ENCODE data around the gene TBC1D12. TPM values are rescaled to one million over a fixed set of nuclear protein-coding genes. Genes with fewer than 3 reads are reported as not detected.
"Not testable (repeated sequence)": the region's sequence is repeated elsewhere in the genome, so short reads cannot be mapped to it uniquely, and the experiment has no call there.

The TBC1D12 gene
- polyA plus RNA-seq, 3 donors = 19.6 to 21.1 (median 19.8) TPM

DNA sequence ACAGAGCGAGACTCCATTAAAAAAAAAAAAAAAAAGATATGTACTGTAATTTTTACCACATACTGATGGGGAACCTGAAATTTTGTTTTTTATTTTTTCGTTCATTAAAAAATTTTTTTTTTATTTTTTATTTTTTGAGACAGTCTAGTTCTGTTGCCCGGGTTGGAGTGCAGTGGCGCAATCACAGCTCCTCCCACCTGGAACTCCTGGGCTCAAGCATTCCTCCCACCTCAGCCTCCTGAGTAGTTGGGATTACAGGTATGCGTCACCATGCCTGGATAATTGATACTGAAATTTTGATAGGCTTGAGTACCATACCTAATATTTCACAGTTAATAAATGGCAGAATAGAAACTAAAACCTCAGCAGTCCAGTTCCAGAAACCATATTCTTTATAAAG is 122.4 kb downstream of the TBC1D12 start:
- no peak for DNase-seq (ENCODE audit: low read depth in 3 of 3, low spot score in 2 of 3)

DNA sequence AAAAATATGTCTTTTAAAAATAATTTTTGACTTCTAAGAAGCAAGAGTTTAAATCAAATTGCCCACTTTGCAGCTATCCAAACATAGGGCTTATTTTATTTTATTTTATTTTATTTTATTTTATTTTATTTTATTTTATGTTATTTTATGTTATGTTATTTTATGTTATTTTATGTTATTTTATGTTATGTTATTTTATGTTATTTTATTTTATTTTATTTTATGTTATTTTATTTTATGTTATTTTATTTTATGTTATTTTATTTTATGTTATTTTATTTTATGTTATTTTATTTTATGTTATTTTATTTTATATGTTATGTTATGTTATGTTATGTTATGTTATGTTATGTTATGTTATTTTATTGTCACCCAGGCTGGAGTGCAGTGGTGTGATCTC is 129.2 kb downstream of the TBC1D12 start:
- not testable (repeated sequence) for DNase-seq (ENCODE audit: low read depth in 3 of 3, low spot score in 2 of 3)

DNA sequence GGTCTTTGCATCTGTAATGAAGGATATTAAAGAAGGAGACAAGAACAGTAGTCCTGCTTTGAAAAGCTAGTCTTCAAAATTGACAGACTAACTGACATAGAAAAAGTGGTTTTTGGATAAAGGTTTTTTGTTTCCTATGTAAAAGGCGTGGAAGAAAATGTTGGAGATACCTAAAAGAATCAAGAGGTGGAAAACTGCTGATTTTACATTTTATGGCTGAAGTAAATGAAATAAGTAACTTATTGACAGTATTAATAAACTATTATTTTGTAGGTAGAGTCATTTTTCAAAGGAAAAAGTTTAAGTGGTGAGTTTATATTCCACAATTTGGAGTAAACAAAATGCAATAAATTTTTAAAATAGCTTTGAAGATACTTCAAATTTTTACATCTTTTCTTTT is 130.7 kb downstream of the TBC1D12 start:
- no peak for DNase-seq (ENCODE audit: low read depth in 3 of 3, low spot score in 2 of 3)

DNA sequence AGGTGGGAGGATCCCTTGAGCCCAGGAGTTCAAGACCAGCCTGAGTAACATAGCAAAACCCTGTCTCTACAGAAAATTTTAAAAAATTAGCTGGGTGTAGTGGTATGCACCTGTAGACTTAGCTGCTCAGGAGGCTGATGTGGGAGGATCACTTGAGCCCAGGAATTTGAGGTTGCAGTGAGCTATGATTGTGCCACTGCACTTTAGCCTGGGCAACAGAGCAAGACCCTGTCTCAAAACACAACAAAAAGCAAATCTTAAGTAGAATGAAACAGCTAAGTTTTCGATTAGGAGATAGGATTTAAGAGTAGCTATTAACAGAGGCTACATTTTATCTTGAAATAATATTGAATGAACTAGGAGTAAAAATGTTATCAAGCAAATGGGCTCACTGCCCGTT is 139.9 kb downstream of the TBC1D12 start:
- not testable (repeated sequence) for DNase-seq (ENCODE audit: low read depth in 3 of 3, low spot score in 2 of 3)

DNA sequence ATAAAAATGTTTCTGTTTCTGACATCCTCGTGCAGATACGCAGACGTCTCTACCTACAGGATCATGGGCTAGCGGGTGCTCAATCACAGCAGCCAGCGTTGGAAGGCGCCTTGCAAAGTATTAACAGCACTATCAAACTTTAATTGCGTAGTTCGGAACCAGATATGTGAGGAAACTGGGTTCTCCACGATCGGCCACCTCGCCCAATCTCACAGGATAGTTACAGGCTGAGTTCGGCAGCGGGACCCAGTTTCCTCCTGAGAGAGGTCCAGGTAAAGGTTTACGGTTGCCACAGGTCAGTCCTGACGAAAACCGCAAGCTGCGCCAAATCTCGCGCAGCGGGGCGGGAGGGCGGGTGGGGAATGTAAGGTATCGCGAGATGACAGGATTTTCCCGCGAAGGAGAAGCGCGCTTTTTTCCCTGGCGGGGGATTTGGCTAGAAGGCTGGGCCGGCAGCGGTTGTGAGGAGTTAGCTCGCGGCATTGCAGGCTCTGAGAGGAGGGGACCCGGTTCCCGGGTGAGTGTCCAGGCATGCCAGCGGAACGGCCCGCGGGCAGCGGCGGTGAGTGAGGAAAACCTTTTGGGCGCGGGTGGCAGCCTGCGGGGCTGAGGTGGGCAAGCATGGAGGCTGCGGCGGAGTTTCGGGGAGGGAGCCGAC is 143.2 kb downstream of the TBC1D12 start, which contains the start of gene HELLS:
Gene HELLS (plus strand): TSS at position 398 of the 658 bp plus-strand sequence. CDS start 134 bp downstream, at position 532.
- peak; percentile 81 to 89 (median 84) for DNase-seq (ENCODE audit: low read depth in 3 of 3, low spot score in 2 of 3)

DNA sequence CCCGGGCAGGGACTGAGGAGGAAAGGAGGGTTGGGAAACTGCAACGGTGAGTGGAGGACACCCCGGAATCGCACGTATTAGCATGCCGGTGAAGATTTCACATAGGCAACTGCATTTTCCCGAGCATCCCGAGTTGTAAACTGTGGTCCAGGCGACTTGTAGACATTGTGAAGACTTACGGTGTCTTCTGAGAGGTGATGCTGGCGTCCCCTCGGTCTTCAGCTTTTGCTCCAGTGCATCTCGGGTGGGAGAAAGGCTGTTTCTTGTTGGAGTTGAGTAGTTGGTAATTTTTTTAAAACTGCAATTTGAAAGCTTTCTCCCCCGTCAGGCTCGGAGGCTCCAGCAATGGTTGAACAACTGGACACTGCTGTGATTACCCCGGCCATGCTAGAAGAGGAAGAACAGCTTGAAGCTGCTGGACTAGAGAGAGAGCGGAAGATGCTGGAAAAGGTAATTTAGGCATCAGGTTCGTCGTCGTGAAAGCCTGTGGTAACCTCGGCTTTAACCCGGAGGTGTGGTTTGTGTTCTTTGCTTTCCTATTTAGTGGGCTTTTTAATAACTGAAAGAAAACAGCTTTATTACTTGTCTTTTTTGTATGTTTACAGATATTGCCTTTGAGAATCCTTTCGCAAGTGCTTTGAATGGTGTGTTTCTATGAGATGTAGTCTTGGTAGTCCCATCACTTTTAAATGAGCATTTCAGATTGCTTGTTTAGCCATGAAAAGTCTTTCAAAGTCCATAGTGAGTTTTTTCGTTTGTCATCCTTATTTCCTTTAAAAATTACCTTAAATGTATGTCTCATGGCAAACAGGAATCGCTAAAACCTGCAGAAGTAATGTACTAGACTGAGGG is 143.9 kb downstream of the TBC1D12 start:
- no peak for DNase-seq (ENCODE audit: low read depth in 3 of 3, low spot score in 2 of 3)

DNA sequence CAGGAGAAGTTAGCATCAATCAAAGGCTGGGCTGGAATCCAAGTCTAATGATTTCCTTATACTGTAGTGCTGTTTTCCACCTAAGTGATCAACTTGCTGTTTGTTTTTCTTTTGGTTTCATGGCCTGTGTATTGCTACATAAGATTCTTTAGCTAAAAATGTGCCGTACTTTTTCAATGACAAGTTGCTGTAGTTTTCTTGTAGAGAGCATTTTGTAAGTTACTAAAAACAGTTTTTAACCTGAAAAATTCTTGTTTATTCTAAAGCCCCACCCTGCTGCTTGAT is 144.5 kb downstream of the TBC1D12 start:
- no peak for DNase-seq (ENCODE audit: low read depth in 3 of 3, low spot score in 2 of 3)

DNA sequence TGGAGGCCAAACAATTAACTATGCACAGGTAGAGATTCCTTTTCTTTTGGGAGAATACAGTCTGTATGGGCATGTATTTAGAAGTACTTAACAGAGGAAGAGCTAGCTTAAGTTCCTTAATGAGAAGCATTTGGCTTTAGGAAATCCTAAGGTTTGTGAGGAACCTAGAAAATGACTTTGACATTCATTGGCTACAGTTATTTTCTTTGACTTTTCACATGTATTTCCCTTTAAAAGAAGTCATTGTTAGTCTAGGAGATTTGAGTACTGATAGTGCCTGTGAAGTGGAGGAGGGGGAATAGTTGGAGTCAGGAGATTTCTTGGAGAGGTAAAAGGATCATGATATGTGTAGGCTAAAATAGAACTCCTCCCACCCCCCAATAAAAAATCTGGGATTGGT is 146.9 kb downstream of the TBC1D12 start:
- no peak for DNase-seq (ENCODE audit: low read depth in 3 of 3, low spot score in 2 of 3)

DNA sequence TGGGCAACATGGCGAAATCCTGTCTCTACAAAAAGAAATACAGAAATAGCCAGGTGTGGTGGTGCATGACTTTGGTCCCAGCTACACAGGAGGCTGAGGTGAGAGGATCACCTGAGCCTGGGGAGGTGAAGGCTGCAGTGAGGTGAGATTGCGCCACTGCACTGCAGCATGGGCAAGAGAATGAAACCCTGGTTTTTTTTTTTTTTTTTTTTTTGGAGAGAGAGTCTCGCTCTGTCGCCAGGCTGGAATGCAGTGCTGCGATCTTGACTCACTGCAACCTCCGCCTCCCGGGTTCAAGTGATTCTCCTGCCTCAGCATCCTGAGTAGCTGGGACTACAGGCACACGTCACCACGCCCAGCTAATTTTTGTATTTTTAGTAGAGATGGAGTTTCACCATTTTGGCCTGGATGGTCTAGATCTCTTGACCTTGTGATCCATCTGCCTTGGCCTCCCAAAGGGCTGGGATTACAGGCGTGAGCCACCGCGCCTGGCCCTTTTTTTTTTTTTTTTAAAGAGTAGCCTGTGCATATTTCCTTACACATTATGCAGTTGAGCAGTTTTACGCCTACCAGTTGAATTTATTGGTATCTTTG is 165.5 kb downstream of the TBC1D12 start:
- DNase-seq (ENCODE audit: low read depth in 3 of 3, low spot score in 2 of 3) = not testable (repeated sequence)

DNA sequence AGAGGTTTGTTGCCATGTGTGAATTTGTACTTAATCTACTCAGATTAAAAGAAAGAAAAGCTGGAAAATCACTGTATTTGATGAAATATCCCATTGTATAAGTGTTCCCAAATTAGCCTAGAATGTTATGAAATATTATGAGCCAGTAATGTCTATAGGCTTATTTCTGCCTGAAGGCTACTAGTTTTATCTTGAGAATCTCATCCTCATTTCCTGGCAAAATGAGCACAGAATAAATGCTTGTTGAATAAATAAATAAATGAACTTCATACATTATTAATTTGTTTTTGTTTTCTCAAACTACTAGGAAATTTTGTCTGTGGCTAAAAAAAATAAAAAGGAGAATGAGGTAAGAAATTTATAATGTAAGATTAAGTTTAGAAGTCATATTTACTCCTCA is 168.7 kb downstream of the TBC1D12 start:
- no peak for DNase-seq (ENCODE audit: low read depth in 3 of 3, low spot score in 2 of 3)

DNA sequence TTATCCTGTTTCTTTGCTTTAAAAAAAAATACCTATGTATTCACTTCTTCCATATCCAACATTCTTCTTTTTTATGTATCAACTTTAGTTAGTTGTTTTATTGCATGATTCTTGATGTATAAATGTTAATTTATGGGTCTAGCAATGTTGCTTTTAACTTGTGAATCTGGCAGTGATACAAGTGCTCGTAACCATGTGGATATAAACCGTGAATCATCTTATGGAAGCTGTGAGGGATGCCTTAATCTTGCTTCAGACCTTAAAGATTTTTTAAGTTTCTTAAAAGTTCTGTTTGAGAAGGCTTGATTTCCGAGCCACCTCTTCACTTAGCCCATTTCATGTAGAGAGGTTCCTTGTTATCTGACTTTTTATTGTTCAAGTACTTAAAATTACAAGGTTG is 169.2 kb downstream of the TBC1D12 start:
- no peak for DNase-seq (ENCODE audit: low read depth in 3 of 3, low spot score in 2 of 3)

DNA sequence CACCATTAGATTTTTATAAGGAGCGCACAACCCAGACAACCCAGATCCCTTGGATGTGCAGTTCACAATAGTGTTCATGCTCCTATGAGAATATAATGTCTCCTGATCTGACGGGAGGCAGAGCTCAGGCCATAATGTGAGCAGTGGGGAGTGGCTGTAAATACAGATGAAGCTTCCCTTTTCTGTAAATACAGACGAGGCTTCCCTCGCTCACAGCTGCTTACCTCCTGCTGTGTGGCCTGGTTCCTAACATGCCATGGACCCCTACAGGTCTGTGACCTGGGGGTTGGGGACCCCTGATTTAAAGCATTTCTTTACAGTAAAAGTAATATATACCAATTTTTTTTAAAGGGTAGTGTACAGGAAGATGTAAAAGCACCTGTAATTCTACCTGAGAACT is 176.4 kb downstream of the TBC1D12 start:
- no peak for DNase-seq (ENCODE audit: low read depth in 3 of 3, low spot score in 2 of 3)

DNA sequence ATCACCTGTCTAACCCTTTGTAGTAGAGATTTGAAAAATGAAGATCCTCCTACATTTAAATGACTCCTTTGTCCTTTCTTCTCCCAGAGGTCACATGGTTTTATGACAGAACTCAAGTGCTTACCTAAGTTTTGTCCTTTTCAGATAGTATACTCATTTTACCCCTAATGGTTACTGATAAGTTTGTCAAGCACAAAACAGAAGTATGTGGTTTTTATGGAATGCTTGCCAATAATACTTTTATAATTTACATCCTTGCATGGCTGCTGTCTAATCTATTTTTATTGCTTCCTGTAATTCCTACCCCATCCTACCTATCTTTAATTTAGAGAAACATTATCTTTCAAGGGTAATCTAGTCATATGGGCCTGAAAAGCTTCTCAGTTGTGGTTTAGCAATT is 180.8 kb downstream of the TBC1D12 start:
- DNase-seq (ENCODE audit: low read depth in 3 of 3, low spot score in 2 of 3) = no peak

Other genes with a start within 250 kb of the TBC1D12 start
- 10 to 100 TPM; 19.5 to 23.6 (median 22.3) TPM for gene NOC3L, start 39.6 kb upstream of the TBC1D12 start, polyA plus RNA-seq (ENCODE audit: insufficient read length in 3 of 3)
- gene HELLS, start 143.2 kb downstream of the TBC1D12 start, polyA plus RNA-seq (ENCODE audit: insufficient read length in 3 of 3) = 10 to 100 TPM; 27.0 to 31.2 (median 27.1) TPM

Data from right renal cortex interstitium (tissue), 3 donors.